GM19324 (cell line): ENCODE data around the gene CTNNAL1.
"Not testable (repeated sequence)": the region's sequence is repeated elsewhere in the genome, so short reads cannot be mapped to it uniquely, and the experiment has no call there.

Experiments used
- ATAC-seq: cut with Tn5 transposase; IDR thresholded peaks from one replicate; pipeline ENCODE4 v1.9.1; 2021; ENCODE audit warnings: mild to moderate bottlenecking, moderate library complexity; ENCODE audit not compliant: unreplicated experiment, low FRiP score

The CTNNAL1 gene

GRCh38 chr9:108997112-108997511, 16.2 kb downstream of the CTNNAL1 start:
- no peak for ATAC-seq

GRCh38 chr9:108996643-108997042, 16.7 kb downstream of the CTNNAL1 start:
- ATAC-seq: no peak

- ATAC-seq: no peak
Measured at GRCh38 chr9:108994695-108995094, 18.6 kb downstream of the CTNNAL1 start.

- ATAC-seq: no peak
Measured at GRCh38 chr9:108991479-108991878, 21.8 kb downstream of the CTNNAL1 start.

- ATAC-seq: no peak
Measured at GRCh38 chr9:108983885-108984284, 29.4 kb downstream of the CTNNAL1 start.

- ATAC-seq: no peak
Measured at GRCh38 chr9:108980893-108981292, 32.4 kb downstream of the CTNNAL1 start.

GRCh38 chr9:108978205-108978604, 35.1 kb downstream of the CTNNAL1 start:
- no peak for ATAC-seq

- ATAC-seq: no peak
Measured at GRCh38 chr9:108973895-108974294, 39.4 kb downstream of the CTNNAL1 start.

GRCh38 chr9:108972626-108973209, 40.6 kb downstream of the CTNNAL1 start:
- ATAC-seq: no peak

GRCh38 chr9:108972186-108972585, 41.1 kb downstream of the CTNNAL1 start:
- ATAC-seq: no peak

- not testable (repeated sequence) for ATAC-seq
Measured at GRCh38 chr9:108971392-108971791, 41.9 kb downstream of the CTNNAL1 start.

GRCh38 chr9:108967916-108968315, 45.4 kb downstream of the CTNNAL1 start:
- ATAC-seq: no peak

GRCh38 chr9:108963459-108964143, 49.7 kb downstream of the CTNNAL1 start:
- no peak for ATAC-seq

GRCh38 chr9:108961151-108961550, 52.1 kb downstream of the CTNNAL1 start:
- no peak for ATAC-seq

- ATAC-seq: no peak
Measured at GRCh38 chr9:108960331-108960730, 53.0 kb downstream of the CTNNAL1 start.

- ATAC-seq: no peak
Measured at GRCh38 chr9:108956631-108957026, 56.7 kb downstream of the CTNNAL1 start.

GRCh38 chr9:108956022-108956630, 57.2 kb downstream of the CTNNAL1 start:
- ATAC-seq: no peak

GRCh38 chr9:108953983-108954574, 59.2 kb downstream of the CTNNAL1 start:
- no peak for ATAC-seq

GRCh38 chr9:108951578-108951977, 61.7 kb downstream of the CTNNAL1 start:
- no peak for ATAC-seq

- no peak for ATAC-seq
Measured at GRCh38 chr9:108950168-108950567, 63.1 kb downstream of the CTNNAL1 start.

GRCh38 chr9:108939975-108940374, 73.3 kb downstream of the CTNNAL1 start:
- no peak for ATAC-seq
